Endometrium (tissue), 2 donors: ENCODE measurements around the gene RAP1B.

Experiments
- FAIRE-seq: peaks from 2 replicates; lab custom pipeline; 2012; peaks lifted over from hg19 to GRCh38; lab: Jason Lieb, UNC
- donor health status: control.
- donor health status: control.

RAP1B gene

GRCh38 chr12:68610370-68611093 lies at the start of gene RAP1B:
TSS of gene RAP1B (plus strand) at chr12:68610899. CDS start at chr12:68648725, 37,826 bp downstream.
- FAIRE-seq, result no peak

DNA sequence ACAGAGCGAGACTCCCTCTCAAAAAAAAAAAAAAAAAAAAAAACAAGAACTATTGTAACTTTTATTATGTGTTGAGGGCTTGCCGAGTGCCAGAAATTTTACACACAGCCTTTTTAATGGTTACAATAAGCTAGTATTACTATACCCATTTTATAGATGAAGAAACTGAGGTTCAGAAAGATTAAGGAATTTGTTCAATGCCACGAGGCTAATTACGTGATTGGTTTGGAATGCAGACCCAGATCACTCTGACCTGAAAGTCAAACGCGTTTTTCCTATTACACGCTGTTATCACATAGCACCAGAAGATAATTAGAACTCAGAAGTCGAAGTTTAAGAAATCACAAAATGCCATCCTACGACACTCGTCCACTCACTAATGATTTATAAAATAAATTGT lies 48.9 kb upstream of the RAP1B start:
- no peak for FAIRE-seq

DNA sequence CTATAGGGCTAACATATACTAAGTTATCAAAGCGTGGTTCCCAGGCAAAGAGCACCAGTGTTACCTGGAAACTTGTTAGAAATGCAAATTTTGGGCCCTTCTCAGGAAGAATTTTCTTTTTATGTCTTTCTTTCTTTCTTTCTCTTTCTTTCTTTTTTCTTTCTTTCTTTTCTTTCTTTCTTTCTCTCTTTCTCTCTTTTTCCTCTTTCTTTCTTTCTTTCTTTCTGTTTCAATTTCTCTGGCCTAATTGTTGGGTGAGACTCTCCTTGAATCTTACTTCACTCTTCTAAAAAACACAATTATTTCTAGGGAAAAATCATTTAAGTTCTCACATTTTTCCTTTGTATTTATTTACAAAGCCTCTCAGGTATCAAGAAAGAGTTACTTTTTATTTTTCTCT lies 46.5 kb upstream of the RAP1B start:
- no peak for FAIRE-seq

DNA sequence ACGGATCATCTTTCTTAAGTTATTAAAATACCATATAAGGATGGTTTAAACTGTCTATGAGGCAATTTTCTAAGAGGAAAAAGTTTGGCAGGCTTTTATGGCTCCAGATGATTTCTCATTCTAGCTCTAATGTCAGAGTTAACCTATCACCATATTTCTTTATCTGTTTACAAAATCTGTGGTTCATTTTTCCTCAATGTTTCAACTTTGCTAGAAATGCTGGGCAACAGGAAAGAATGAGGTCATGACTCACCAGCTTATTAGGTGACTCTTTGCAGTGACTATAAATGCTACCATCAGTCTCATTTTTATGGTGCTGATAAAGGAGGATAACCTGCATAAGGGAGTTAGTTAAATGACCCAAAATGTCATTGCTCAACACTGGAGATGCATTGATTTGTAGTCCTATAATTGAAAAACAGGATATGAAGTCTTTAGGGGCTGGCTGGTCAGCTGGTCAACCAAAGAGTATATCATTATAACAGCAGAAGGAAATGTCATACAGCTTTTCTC lies 45.3 kb upstream of the RAP1B start:
- peak; percentile 90 for FAIRE-seq

DNA sequence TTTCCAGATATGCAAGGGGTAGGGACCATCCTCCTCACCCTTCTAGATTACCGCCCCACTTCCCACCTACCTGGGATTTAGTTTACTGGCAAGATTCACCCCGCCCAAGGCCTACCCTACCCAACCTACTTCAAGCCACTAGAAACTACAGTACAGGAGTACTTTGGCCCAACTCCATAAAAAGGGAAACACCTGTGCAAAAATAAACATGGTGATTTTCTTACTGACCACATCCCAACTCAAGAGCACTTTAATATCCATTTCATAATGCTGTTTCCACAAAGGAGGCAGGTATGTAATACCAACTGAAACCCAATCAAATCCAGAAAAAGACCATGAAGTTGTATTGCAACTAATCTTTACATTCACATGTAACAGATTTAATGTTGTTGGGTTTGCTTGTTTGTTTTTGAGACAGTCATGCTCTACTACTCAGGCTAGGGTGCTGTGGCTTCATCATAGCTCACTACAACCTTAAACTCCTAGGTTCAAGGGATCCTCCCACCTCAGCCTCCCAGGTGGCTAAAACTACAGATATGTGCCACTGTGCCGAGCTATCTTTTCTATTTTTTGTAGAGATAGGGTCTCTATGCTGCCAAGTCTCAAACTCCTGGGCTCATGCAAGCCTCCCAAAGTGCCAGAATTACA lies 41.7 kb upstream of the RAP1B start:
- no peak for FAIRE-seq

- FAIRE-seq, result no peak
Measured at GRCh38 chr12:68572661-68573060, 38.0 kb upstream of the RAP1B start.

GRCh38 chr12:68573406-68573805 lies 37.3 kb upstream of the RAP1B start:
- no peak for FAIRE-seq

DNA sequence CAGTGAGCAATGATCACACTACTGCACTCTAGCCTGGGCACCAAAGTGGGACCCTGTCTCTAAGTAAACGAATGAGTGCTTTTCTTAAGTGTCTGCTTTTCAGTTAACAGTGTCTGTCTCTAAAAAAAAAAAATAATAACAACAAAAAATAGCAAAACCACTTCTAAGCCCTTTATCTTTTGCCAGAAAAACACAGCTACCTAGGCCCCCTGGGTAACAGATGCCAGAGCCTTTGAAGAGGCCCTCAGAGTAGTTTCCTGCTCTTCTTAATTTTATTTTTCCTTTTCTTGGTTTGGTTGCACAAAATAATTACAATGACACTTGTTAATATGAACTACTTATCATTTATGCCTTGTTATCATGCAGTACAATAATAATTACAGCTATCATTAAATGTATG lies 32.8 kb upstream of the RAP1B start:
- no peak for FAIRE-seq

DNA sequence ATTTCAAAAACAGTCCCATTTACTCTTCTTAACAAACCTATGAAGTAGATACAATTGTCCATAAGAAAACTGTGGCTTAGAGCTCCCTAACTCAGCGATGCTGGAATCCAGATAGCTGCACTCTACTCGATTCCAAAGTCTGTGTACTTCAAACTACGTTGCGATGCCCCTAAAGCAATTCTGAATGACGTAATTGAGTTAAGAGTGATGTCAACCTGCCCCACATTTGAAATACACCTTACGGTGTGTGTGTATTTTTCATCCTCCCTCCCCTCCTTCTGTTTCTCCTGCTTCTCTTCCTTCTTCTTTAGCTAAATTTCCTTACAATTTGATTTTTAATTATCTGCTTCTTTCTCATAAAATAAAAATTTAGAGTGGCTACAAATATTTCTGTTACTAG lies 31.9 kb upstream of the RAP1B start:
- FAIRE-seq, result no peak

- no peak for FAIRE-seq
Measured at GRCh38 chr12:68579254-68579653, 31.4 kb upstream of the RAP1B start.

DNA sequence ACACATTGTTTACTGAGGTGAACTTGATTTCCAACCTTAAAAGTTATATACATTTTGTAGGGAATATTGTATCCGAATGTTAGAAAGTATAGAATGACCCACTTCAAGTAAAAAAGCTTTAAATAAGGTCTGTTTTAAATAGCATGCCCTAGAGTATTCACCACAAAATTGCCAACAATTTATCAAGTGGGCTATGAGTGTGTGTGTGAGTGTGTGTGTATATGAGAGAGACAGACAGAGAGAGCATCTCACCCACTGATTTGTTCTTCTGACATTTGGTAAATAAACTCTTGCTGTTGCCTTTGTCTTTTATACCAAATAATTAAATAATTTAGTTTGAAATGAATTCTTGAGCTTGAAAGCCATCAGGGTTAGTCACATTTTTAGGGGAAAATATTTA lies 29.8 kb upstream of the RAP1B start:
- FAIRE-seq, result no peak

DNA sequence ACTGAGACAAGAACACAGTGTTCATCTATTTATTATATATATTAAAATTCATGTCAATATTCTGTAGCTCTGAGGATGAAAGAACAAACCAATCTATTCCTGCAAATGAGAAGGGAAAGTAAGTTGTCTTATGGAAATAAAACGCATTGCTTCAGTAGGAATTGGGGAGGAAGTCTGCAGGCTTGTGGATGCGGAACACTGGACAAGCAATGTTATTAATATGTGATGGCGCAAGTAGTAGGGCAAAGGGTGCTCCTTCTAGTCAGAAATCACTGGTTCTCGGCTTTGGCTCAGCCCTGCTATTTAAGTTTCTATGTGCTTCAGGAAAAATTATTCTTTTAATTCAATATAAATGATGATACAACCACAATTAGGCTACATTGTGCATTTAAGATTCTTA lies 28.8 kb upstream of the RAP1B start:
- FAIRE-seq, result no peak

- FAIRE-seq, result no peak
Measured at GRCh38 chr12:68585966-68586365, 24.7 kb upstream of the RAP1B start.

DNA sequence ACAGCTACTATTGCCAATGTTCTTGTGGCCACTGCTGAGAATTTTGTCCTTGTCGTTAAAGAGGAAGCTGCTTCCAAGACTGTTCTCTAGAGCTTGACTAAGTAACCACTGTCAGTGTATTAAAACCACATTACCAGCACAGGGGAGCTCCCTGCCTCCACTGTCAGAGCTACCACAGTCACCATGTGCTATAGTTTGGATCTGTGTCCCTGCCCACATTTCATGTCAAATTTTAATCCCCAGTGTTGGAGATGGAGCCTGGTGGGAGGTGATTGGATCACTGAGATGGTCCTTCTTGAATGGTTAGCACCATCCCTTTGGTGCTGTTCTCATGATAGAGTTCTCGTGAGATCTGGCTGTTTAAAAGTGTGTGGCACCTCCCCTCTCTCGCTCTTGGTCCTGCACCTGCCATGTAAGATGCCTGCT lies 23.2 kb upstream of the RAP1B start:
- no peak for FAIRE-seq

GRCh38 chr12:68589194-68589593 lies 21.5 kb upstream of the RAP1B start:
- FAIRE-seq, result no peak

- no peak for FAIRE-seq
Measured at GRCh38 chr12:68591734-68592418, 18.8 kb upstream of the RAP1B start.

DNA sequence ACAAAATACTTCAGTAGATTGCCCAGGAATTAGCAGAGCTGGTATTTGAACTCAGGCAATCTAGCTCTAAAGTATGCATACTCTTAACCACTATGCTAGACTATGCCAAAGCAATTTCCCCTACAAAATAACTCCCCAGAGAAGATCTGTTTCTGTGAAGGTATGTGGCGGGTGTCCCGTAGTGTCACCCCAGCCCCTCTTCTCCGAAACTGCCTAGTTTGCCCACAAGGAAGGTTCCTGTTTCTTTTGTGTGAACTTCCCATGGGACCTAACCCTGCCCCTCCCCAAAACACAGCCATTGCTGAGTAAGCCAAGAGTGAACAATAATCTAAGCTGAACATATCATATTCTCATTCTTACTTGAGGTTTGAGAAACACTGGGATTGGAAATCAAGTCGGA lies 15.5 kb upstream of the RAP1B start:
- no peak for FAIRE-seq

- FAIRE-seq, result no peak
Measured at GRCh38 chr12:68601767-68602166, 8.9 kb upstream of the RAP1B start.

GRCh38 chr12:68602720-68603119 lies 8.0 kb upstream of the RAP1B start:
- FAIRE-seq, result no peak

DNA sequence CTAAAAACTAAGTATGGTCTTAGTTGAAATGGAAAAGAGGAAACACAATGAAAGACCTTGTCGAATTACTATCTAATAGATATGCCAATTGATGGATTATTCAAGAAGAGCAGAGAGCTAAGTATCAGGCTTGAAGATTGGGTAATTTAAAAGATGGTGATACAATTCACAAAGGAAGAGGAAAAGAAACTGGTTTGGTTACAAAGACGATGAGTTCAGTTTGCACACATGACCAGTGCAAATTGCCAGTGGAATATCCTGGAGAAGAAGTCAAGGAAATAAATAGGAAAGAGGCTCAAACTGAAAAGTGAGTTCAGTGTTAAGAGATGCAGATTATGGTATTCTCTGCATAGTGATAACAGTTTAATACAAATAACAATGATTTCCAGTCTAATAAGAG lies 2.5 kb upstream of the RAP1B start:
- FAIRE-seq, result no peak

DNA sequence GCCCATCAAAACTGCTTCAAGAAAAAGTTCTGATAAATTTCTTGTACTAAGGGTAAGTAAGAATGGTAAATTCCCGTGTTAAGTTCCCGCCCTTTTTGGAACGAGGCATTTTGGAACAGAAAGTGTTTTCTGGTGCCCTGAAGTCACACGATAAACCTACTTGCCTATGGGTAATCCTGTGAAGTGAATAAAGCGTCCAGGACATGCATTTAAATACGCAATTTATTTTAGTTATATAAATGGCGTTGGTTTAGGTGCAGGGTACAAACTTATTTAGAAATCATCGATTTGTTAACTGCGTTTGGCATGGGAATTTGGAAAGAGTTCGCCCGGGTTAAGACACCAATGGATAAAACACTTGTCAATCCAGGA lies 715 bp upstream of the RAP1B start:
- FAIRE-seq, result no peak

DNA sequence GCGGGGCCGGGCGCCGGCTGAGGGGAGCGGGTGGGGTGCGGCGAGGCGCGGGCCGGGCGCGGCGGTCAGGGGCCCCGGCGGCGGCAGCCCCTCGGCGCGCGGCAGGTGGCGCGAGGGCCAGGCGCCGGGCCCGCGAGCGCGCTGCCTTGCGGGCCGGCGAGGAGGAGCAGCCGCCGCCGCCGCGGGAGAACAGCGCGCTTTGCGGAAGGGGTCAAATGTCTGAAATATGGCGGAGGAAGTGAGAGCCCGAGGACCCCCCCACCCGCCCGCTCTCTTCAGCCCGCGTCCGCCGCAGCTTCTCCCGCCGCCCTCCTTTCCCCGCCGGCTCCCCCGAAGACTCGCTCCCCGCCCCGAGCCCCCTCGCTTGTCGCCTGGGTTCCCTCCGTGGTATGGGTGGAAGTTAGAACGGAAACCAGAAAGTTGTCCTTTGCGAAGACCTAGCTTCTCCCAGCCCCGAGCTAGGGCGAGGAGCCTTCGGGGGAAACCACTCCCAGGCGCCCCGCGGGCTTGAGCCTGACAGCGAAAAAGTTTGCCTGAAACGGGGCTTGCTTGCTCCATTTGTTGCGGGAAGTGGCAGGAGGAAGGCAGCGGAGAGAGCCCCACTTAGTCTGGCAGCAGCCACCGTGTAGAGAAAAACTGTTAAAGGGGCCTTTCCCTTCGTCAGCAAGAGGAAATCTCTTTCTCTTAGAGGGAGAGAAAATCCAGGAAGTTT lies 551 bp downstream of the RAP1B start:
- no peak for FAIRE-seq

- FAIRE-seq, result no peak
Measured at GRCh38 chr12:68611806-68612160, 1.1 kb downstream of the RAP1B start.
